ENCODE data around the gene AK6. TPM values are rescaled to one million over a fixed set of nuclear protein-coding genes. Genes with fewer than 3 reads are reported as not detected.

Gene AK6
- total and polyA plus RNA-seq, 9 of the 15 experiments (the other 6 are each of a cell fraction or from before 2014, with no cell fraction given) = 84.6 to 669 (median 143) TPM

DNA sequence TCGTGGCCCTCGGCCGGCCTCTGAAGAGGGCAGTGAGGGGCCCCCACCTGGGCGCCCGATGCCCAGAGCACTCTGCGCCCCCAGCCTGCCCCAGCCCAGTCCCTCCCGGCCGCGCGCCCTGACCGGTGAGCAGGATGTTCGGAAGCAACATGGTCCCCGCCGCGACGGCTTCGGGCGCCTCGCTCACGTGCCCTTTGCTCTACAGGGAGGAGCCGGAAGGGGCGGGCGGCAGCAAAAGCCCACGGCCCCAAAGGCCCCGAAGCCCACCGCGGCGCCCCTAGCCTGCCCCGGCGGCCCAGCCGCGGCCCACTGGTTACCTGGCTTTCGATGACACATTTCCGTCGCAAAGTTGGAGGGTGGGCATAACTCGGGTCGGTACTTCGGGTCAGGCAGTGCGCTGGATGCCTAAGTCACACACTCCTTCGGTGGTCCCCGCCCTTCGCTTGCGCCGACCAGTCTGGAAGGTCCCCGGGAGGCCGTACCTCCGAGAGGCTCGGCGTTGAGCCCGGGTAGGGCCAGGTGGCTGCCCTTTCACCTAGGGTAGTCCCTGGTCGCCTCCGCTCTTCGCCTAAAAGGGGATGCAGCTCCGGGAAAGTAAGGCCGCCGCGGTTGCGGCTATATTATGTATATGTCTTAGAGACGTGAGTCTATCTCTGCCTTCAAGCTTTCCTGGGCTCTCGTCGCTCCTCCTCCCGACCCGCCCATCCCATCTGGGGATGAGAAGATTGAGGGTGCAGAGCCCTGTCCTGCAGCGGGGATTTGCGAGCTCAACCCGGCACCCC is at the start of gene AK6, which contains the start of the genes RAD17 and TAF9 (continued):
- TF ChIP-seq MYNN (IDR thresholded peaks at IDR 0.05) (no peak; the same call in 1 of the 2 replicates), MYNN (CRISPR knock-in tag; IDR thresholded peaks at IDR 0.05) (no peak), ZFX (CRISPR knock-in tag; IDR thresholded peaks at IDR 0.05) (peak; percentile 97), TBP (optimal IDR thresholded peaks at IDR 0.05; ENCODE audit: low read depth, low read length) (peak; percentile 89), SP1 (CRISPR knock-in tag; IDR thresholded peaks at IDR 0.05) (peak; percentile 91), ZNF696 (CRISPR knock-in tag; conservative IDR thresholded peaks at IDR 0.05) (no peak), ELF2 (CRISPR knock-in tag; IDR thresholded peaks at IDR 0.05) (peak; percentile 74), MTA1 (IDR thresholded peaks at IDR 0.05; ENCODE audit: borderline replicate concordance) (peak; percentile 97), ELF4 (CRISPR knock-in tag; IDR thresholded peaks at IDR 0.05) (peak; percentile 55; the same call in 1 of the 2 replicates), MEIS2 (IDR thresholded peaks at IDR 0.05; ENCODE audit: partially characterized antibody) (no peak), ZNF175 (CRISPR knock-in tag; IDR thresholded peaks at IDR 0.05; ENCODE audit: low read depth) (no peak), CBX1 (IDR thresholded peaks at IDR 0.05; ENCODE audit: low read depth) (peak; percentile 97), ZFP30 (CRISPR knock-in tag; IDR thresholded peaks at IDR 0.05; ENCODE audit: borderline replicate concordance) (no peak), POLR2G (IDR thresholded peaks at IDR 0.05; ENCODE audit: low read depth, low read length) (peak; percentile 97), NFIC (IDR thresholded peaks at IDR 0.05) (peak; percentile 18; the same call in 1 of the 2 replicates), NR2C1 (IDR thresholded peaks at IDR 0.05) (peak; percentile 88), NR2C1 (tag; IDR thresholded peaks at IDR 0.05) (peak; percentile 89), NRF1 (conservative IDR thresholded peaks at IDR 0.05 in 1 of 2, IDR thresholded peaks at IDR 0.05 in 1 of 2) (peak; percentile 76 to 80), NEUROD1 (IDR thresholded peaks at IDR 0.05; ENCODE audit: borderline replicate concordance, low read depth, low read length, partially characterized antibody) (peak; percentile 70)
- TF ChIP-seq, protein P1, sequence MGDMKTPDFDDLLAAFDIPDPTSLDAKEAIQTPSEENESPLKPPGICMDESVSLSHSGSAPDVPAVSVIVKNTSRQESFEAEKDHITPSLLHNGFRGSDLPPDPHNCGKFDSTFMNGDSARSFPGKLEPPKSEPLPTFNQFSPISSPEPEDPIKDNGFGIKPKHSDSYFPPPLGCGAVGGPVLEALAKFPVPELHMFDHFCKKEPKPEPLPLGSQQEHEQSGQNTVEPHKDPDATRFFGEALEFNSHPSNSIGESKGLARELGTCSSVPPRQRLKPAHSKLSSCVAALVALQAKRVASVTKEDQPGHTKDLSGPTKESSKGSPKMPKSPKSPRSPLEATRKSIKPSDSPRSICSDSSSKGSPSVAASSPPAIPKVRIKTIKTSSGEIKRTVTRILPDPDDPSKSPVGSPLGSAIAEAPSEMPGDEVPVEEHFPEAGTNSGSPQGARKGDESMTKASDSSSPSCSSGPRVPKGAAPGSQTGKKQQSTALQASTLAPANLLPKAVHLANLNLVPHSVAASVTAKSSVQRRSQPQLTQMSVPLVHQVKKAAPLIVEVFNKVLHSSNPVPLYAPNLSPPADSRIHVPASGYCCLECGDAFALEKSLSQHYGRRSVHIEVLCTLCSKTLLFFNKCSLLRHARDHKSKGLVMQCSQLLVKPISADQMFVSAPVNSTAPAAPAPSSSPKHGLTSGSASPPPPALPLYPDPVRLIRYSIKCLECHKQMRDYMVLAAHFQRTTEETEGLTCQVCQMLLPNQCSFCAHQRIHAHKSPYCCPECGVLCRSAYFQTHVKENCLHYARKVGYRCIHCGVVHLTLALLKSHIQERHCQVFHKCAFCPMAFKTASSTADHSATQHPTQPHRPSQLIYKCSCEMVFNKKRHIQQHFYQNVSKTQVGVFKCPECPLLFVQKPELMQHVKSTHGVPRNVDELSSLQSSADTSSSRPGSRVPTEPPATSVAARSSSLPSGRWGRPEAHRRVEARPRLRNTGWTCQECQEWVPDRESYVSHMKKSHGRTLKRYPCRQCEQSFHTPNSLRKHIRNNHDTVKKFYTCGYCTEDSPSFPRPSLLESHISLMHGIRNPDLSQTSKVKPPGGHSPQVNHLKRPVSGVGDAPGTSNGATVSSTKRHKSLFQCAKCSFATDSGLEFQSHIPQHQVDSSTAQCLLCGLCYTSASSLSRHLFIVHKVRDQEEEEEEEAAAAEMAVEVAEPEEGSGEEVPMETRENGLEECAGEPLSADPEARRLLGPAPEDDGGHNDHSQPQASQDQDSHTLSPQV (IDR thresholded peaks at IDR 0.05) = peak; percentile 68; the same call in 1 of the 2 replicates
- TF ChIP-seq, protein P2, sequence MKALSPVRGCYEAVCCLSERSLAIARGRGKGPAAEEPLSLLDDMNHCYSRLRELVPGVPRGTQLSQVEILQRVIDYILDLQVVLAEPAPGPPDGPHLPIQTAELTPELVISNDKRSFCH (CRISPR knock-in tag; IDR thresholded peaks at IDR 0.05) = no peak
- TF ChIP-seq, protein P2 (tag; IDR thresholded peaks at IDR 0.05) = peak; percentile 80
- TF ChIP-seq, protein P3, sequence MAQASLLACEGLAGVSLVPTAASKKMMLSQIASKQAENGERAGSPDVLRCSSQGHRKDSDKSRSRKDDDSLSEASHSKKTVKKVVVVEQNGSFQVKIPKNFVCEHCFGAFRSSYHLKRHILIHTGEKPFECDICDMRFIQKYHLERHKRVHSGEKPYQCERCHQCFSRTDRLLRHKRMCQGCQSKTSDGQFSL (CRISPR knock-in tag; IDR thresholded peaks at IDR 0.05) = peak; percentile 27; the same call in 1 of the 2 replicates
- TF ChIP-seq, protein P3 (tag; IDR thresholded peaks at IDR 0.05) = no peak

Data from K562 (cell line).